Body of pancreas (tissue), 4 donors: Measurements from ENCODE around the gene FLOT1. TPM values are rescaled to one million over a fixed set of nuclear protein-coding genes. Genes with fewer than 3 reads are reported as not detected.

Experiments used
- ATAC-seq: fragments of 150-250 bp; one replicate; pipeline ENCODE4 v1.9.1; 2016
- DNase-seq, 4 donors: peaks; one replicate each; pipeline ENCODE4 v3.0.0-alpha.2; 2019
- H3K27ac ChIP-seq, 4 donors: fragments of 200-600 bp; sonication (generic); 1 replicate in 3 of 4; 2 replicates in 1 of 4; pipeline versions ENCODE4 v1.5.1 to v1.6.1; 2016 to 2019; ENCODE audit warnings: mild to moderate bottlenecking in 1 of 4, mixed read lengths in 1 of 4, moderate library complexity in 1 of 4
- H3K27me3 ChIP-seq, 2 donors: fragments of 200-600 bp; sonication (generic); one replicate each; pipeline ENCODE4 v1.6.0; 2016; ENCODE audit warnings: mild to moderate bottlenecking in 1 of 2
- H3K36me3 ChIP-seq, 2 donors: fragments of 200-600 bp; sonication (generic); replicated peaks in 1 of 2; 2 replicates each; pipeline ENCODE4 v1.5.1; 2016; ENCODE audit warnings: low read depth in 2 of 2; ENCODE audit not compliant: insufficient read depth in 1 of 2
- H3K4me1 ChIP-seq: fragments of 200-600 bp; sonication (generic); one replicate; pipeline ENCODE4 v1.6.0; 2016
- H3K4me3 ChIP-seq, 2 donors: fragments of 200-600 bp; sonication (generic); 1 replicate in 1 of 2; 2 replicates in 1 of 2; pipeline ENCODE4 v1.5.1; 2016 to 2019
- H3K9me3 ChIP-seq, 3 donors: fragments of 200-600 bp; sonication (generic); 1 replicate in 2 of 3; 2 replicates in 1 of 3; pipeline ENCODE4 v1.5.1; 2016
- POLR2A ChIP-seq, 3 donors: fragments of 450-650 bp; IDR thresholded peaks; one replicate each; pipeline ENCODE4 v1.6.1; 2016; ENCODE audit warnings: antibody characterized with exemption in 3 of 3, mild to moderate bottlenecking in 2 of 3
- WGBS, 2 donors: methylation state at CpG; one replicate each; pipeline ENCODE4 v1.1.5; 2017; 5-methylcytosine and 5-hydroxymethylcytosine counted together
- intact Hi-C: fragments of 100-400 bp; cut with DNase I; formaldehyde crosslinking; loops from one replicate; pipeline ENCODE4 v1.15.1; 2023
- total RNA-seq, 2 donors: library from RNA; depleted of rRNA; stranded (reverse); fragments of >200 nt; gene quantifications; one replicate each; pipeline ENCODE4 v1.1.0, GENCODE V29; 2016
- TF ChIP-seq, protein P1 (sequence below), 7 experiments: fragments of 450-650 bp in 4 of 7; fragments of 200-600 bp in 3 of 7; sonication (generic) in 3 of 7; IDR thresholded peaks; one replicate each; pipeline ENCODE4 v1.5.1; 2016 to 2019; ENCODE audit warnings: antibody characterized with exemption in 7 of 7

Gene FLOT1
- total RNA-seq, 2 donors from 2014 or later: 70.0 to 82.4 TPM

DNA sequence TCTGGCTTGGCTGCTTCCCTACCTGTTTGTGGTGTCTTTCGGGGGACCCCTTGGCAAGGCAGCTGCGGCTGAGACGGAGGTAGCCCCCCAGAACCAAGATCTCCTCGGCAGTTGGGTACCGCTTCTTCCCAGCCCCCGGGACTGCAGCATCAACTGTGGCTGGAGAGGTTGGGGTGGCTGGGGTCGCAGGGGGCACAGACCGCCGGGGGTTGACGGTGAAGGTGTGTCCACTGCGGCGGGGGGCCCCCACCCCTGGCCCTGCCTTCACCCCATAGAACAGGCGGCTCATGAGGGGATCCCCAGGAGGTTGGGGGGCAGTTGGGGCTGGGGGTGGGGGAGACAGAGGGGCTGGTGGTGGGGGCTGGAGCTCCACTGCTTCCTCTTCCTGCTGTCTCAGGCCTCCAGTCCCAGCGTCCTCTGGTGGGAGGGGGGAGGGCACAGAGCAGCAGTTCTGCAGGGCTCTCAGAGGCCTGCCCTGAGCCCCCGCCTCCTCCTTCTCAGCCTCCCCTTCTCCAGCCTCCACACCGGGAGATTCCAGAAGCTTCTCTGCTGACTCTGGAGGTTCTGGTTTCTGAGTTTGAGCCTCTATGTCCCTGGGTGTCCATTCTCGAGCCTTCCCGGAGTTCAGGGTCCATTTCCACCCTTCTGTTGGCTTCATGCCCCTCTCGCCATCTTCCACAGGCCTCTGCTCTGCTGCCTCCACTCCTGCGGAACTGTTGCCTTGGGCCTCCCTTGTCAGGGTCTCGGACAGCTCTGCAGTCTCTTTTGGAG lies 57.9 kb downstream of the FLOT1 start:
- DNase-seq (peak in 1 of 4 donors; percentile 57), ATAC-seq (no peak)
- peak overlapping the region in 1 of 2 donors; percentile 17 for H3K4me3 ChIP-seq
- no peaks in the 10 kb centered on the region for H3K36me3 ChIP-seq
- no peaks in the 10 kb centered on the region for H3K9me3 ChIP-seq
- peaks cover 69% of the 10 kb centered on the region for H3K4me1 ChIP-seq
- TF ChIP-seq, protein P1, sequence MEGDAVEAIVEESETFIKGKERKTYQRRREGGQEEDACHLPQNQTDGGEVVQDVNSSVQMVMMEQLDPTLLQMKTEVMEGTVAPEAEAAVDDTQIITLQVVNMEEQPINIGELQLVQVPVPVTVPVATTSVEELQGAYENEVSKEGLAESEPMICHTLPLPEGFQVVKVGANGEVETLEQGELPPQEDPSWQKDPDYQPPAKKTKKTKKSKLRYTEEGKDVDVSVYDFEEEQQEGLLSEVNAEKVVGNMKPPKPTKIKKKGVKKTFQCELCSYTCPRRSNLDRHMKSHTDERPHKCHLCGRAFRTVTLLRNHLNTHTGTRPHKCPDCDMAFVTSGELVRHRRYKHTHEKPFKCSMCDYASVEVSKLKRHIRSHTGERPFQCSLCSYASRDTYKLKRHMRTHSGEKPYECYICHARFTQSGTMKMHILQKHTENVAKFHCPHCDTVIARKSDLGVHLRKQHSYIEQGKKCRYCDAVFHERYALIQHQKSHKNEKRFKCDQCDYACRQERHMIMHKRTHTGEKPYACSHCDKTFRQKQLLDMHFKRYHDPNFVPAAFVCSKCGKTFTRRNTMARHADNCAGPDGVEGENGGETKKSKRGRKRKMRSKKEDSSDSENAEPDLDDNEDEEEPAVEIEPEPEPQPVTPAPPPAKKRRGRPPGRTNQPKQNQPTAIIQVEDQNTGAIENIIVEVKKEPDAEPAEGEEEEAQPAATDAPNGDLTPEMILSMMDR (IDR thresholded peaks at IDR 0.05): no peak
- no peak for TF ChIP-seq POLR2A (IDR thresholded peaks at IDR 0.05)
- H3K27ac ChIP-seq: peak overlapping the region; percentile 47 to 98 (median 80)
- no peaks in the 10 kb centered on the region for H3K27me3 ChIP-seq
- intact Hi-C loops: loop anchor here (5.0 kb wide), 1 partner anchor 43 kb away; no protein-coding TSS in a partner anchor
- 57 to 72% methylated on average over 13 to 19 of the region's 21 CpGs for WGBS, 2 donors

DNA sequence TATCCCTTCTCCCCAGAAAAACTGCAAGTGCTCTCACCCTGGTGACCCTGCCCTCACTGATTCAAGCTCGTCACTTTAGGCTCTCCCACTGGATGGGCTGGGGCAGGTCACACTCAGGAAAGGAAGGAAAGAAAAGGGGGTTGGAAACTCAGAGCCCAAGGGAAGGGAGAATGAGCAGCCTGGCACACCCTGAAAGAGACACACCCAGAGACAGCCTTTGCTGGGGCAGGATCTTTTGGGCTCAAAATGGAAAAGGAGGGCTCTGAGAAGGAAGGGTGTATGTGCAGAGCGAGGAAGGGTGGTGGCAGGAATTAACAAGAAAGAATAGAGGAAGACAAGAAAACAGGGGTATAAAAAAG lies 58.5 kb downstream of the FLOT1 start:
- H3K36me3 ChIP-seq: no peaks in the 10 kb centered on the region
- no peak for ATAC-seq
- H3K27ac ChIP-seq: peak overlapping the region in 3 of 4 donors; percentile 64 to 98 (median 95)
- WGBS, 2 donors: 31 to 43% methylated on average over 2 of the region's 2 CpGs
- no peaks in the 10 kb centered on the region for H3K9me3 ChIP-seq
- intact Hi-C loops: loop anchor here (5.0 kb wide), 1 partner anchor 43 kb away; no protein-coding TSS in a partner anchor
- no peak for DNase-seq
- H3K4me1 ChIP-seq: peaks cover 69% of the 10 kb centered on the region
- H3K27me3 ChIP-seq: no peaks in the 10 kb centered on the region
- no peak for TF ChIP-seq POLR2A (IDR thresholded peaks at IDR 0.05)
- TF ChIP-seq, protein P1 (IDR thresholded peaks at IDR 0.05): no peak
- peak overlapping the region in 1 of 2 donors; percentile 17 for H3K4me3 ChIP-seq

DNA sequence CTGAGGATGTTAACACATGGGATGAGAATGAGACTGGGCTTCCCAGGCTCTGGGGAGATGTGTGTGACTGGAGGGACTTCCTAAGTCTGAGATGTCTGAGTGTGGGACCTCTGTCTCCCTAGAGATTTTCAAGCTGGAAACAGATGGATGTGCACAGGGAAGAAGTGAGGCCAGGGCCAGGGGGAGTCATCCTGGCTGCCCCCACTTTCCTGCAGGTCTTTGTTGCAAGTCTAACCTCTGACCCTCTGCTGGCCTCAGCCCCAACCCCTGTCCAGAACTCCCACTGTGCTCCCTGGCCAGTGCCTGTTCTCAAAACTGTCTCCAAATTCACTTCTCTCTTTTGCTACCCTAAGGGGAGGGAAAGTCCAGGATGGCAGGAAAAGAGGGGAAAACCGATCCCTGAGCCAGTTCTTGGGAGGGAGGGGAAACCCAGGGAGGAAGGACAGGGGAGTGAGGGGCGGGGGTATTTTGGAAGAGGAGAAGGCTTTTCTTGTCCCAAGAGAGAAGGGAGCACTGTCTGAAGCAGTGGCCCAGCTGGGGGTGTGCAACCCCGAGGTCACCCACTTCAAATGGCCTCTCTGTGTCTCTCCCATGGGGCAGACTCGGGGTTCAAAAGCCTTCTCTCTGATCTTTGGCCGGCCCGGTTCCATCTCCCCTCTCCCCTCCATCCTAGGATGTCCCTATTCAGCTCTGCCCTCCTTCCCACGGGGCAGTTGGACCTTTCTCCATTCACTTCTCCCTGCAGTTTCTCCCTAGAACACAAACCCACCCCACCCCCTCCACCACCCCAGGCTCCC lies 59.1 kb downstream of the FLOT1 start:
- 39% methylated on average over 6 to 7 of the region's 7 CpGs for WGBS, 2 donors
- H3K27me3 ChIP-seq: no peaks in the 10 kb centered on the region
- no peaks in the 10 kb centered on the region for H3K9me3 ChIP-seq
- DNase-seq: no peak
- ATAC-seq: no peak
- peak overlapping the region in 1 of 2 donors; percentile 17 for H3K4me3 ChIP-seq
- peak overlapping the region; percentile 9 to 98 (median 80) for H3K27ac ChIP-seq
- H3K36me3 ChIP-seq: no peaks in the 10 kb centered on the region
- peaks cover 69% of the 10 kb centered on the region for H3K4me1 ChIP-seq
- TF ChIP-seq POLR2A (IDR thresholded peaks at IDR 0.05): no peak
- TF ChIP-seq, protein P1 (IDR thresholded peaks at IDR 0.05): no peak
- intact Hi-C loops: loop anchor here (5.0 kb wide), 1 partner anchor 44 kb away; no protein-coding TSS in a partner anchor

DNA sequence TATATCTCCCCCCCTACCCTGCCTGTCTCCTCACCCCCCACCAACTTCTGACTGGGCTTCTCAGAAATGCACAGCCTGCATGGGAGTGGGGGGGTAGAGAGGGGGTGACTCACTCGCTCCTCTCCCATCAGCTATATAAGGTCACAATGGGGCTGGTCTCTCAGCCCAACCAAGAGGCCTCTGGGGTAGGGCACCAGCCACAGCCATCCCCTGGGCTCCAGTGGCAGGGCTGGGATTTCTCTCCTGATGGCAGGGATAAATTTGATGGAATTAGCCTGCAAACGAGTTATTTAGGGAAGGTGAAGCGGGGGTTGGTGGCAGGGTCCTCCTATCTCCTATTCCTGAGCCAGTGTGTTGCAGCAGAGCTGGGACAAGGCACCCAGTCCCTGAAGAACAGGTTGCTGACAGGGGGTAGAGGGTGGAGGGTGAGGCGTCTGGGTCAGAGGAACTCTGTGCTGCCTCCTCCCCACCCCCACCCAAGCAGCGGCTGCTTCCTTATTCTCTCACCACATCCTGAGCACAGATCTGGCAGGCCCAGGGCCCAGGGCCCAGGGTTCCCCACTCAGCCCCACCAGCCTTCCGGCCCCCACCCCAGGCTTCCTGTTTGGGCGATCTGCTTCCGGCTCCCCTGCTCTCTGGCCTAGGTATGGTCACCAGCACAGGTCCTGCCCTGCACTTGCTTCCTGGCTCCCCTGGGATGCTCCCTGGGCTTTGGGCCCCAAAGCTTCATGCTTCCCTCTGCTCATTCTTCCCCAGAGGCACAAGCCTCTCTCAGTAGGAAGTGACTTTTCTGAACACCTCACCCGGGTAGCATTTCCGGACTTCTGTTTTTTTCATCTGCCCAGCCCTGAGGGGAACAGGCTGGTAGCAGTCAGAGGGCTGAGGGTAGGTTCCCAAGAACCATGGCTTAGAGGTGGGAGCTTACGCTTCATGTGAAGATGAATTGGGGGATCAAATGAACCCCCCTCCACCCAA lies 60.1 kb downstream of the FLOT1 start:
- no peaks in the 10 kb centered on the region for H3K36me3 ChIP-seq
- TF ChIP-seq, protein P1 (IDR thresholded peaks at IDR 0.05): no peak
- peak in 2 of 3 donors; percentile 42 to 52 for TF ChIP-seq POLR2A (IDR thresholded peaks at IDR 0.05)
- H3K27ac ChIP-seq: peak overlapping the region; percentile 9 to 98 (median 80)
- intact Hi-C loops: loop anchor here (5.0 kb wide), 1 partner anchor 45 kb away; no protein-coding TSS in a partner anchor
- H3K4me3 ChIP-seq: no peak overlapping the region
- ATAC-seq: peak; percentile 7
- no peaks in the 10 kb centered on the region for H3K27me3 ChIP-seq
- H3K9me3 ChIP-seq: no peaks in the 10 kb centered on the region
- DNase-seq: peak; percentile 47 to 80 (median 59)
- 50 to 60% methylated on average over 10 of the region's 11 CpGs for WGBS, 2 donors
- peaks cover 59% of the 10 kb centered on the region for H3K4me1 ChIP-seq
